Bronchial epithelial cell (primary cell): ENCODE data around the gene C3orf33. TPM values are rescaled to one million over a fixed set of nuclear protein-coding genes. Genes with fewer than 3 reads are reported as not detected.
"Not testable (repeated sequence)": the region's sequence is repeated elsewhere in the genome, so short reads cannot be mapped to it uniquely, and the experiment has no call there.

ENCODE experiments used
- DNase-seq: peaks from one replicate; pipeline ENCODE4 v3.0.0-alpha.2; 2010; ENCODE audit warnings: low read depth
- FAIRE-seq: peaks from 2 replicates; lab custom pipeline; 2011; peaks lifted over from hg19 to GRCh38; lab: Jason Lieb, UNC
- H3K27me3 ChIP-seq: 2 replicates; pipeline ENCODE4 v1.5.1; 2011; ENCODE audit warnings: low read length; ENCODE audit not compliant: control insufficient read depth, insufficient read depth
- H3K36me3 ChIP-seq: 2 replicates; pipeline ENCODE4 v1.5.1; 2011; ENCODE audit warnings: low read length; ENCODE audit not compliant: control insufficient read depth, insufficient read depth
- H3K4me3 ChIP-seq: 2 replicates; pipeline ENCODE4 v1.5.1; 2011; ENCODE audit warnings: mild to moderate bottlenecking, low read depth, low read length, control low read depth
- CTCF ChIP-seq: IDR thresholded peaks from 2 replicates; pipeline ENCODE4 v1.5.1; 2011; ENCODE audit warnings: mild to moderate bottlenecking, moderate library complexity, low read length, control low read depth, inconsistent platforms; ENCODE audit not compliant: insufficient read depth, severe bottlenecking
- total RNA-seq: library from RNA; depleted of rRNA; stranded (reverse); fragments of >200 nt; gene quantifications from 2 replicates; pipeline ENCODE4 v1.2.1, GENCODE V29; 2014

C3orf33 gene
- total RNA-seq, 1 donor from 2014 or later = 1.6 TPM

DNA sequence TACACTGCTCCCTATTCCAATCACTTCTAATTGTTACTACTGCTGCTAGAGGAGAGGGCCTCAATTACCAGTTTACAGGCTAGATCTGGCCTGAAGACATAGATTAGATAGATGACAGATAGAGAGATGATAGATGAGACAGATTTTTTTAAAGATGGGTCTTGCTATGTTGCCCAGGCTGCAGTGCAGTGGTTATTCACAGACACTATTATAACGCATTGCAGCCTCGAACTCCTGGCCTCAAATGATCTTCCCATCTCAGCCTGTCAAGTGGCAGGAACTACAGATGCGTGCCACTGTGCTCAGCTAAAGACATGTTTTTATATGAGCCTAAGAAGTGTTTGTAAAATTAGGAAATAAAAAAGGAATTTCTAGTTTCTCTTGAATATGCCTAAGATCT is 41.9 kb upstream of the C3orf33 start:
- FAIRE-seq = no peak

DNA sequence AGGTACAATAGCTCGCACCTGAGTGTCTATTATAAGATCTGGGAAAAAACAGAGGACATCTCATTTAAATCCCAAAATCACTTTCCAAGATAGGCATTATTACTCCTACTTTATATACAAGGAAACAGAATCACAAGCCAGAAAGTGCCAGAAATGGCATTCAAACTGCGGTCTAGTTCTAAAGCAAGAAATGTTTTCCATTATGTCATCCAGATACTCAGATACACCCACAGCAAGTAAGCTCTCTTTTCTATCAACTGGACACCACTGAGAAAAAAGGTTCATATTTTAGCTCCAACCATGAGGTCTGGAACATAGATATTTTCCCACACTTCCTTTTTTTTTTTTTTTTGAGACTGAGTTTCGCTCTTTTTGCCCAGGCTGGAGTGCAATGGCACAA is 40.0 kb upstream of the C3orf33 start:
- Histone ChIP-seq H3K36me3 (peaks cover 1% of the 10 kb centered on the region), H3K27me3 (no peaks in the 10 kb centered on the region), H3K4me3 (no peak overlapping the region)
- FAIRE-seq = no peak
- TF ChIP-seq CTCF = no peak
- no peak for DNase-seq

More for the DNA sequence above, 41.9 kb upstream of the C3orf33 start:
- DNase-seq = no peak
- no peak for TF ChIP-seq CTCF
- no peaks in the 10 kb centered on the region for H3K27me3 ChIP-seq
- peaks cover 1% of the 10 kb centered on the region for H3K36me3 ChIP-seq
- no peak overlapping the region for H3K4me3 ChIP-seq

DNA sequence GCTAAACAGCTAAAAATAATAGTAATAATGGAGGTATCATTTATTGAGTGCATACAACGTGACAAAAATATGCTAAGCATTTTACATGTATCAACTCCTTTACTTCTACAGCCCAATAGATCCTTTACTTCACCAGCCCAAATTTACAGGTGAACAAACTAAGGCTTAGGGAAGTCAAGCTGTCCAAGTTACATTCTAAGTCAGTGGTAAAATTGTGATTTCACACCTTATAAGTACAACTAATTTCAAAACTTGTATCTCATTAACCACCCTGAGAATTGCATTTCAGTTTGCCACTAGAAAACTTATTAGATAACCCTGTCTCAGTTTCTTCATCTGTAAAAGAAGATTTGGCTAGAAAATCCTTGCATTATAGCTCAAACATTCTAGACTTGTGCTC is 37.5 kb upstream of the C3orf33 start:
- H3K27me3 ChIP-seq = no peaks in the 10 kb centered on the region
- H3K4me3 ChIP-seq = no peak overlapping the region
- FAIRE-seq = no peak
- H3K36me3 ChIP-seq = peaks cover 1% of the 10 kb centered on the region
- no peak for DNase-seq
- no peak for TF ChIP-seq CTCF

DNA sequence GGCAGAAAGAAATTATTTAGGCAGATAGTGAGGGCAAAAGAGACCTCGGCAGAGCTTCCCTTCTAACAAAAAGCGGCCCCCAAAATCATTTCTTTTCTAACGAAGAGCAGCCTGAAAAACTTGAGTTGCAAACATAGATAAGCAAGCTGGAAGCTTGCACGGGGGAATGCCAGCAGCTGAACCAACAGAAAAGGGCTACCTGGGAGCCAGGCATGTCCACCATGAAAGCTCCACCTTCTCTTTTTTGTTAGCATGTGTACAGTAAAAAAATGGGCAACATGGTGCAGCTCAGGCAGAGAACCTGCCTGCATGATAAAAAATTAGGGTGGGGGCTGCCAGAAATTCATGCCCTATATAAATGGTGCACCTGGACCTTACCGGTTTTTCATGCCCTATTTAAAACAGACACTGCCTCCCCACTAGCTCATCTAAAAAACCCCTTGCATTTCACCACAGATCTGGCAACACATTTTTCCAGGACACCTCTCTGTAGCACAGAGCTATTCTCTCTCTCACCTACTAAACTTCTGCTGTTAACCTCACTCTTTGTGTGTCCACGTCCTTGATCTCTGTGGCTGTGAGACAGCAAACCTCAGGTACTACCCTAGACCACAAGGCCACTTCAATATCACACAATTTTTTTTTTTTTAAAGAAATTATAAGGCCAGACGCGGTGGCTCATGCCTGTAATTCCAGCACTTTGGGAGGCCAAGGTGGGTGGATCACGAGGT is 29.4 kb upstream of the C3orf33 start:
- TF ChIP-seq CTCF = no peak
- no peak for FAIRE-seq
- DNase-seq = no peak
- H3K4me3 ChIP-seq = no peak overlapping the region
- H3K36me3 ChIP-seq = no peaks in the 10 kb centered on the region
- no peaks in the 10 kb centered on the region for H3K27me3 ChIP-seq

DNA sequence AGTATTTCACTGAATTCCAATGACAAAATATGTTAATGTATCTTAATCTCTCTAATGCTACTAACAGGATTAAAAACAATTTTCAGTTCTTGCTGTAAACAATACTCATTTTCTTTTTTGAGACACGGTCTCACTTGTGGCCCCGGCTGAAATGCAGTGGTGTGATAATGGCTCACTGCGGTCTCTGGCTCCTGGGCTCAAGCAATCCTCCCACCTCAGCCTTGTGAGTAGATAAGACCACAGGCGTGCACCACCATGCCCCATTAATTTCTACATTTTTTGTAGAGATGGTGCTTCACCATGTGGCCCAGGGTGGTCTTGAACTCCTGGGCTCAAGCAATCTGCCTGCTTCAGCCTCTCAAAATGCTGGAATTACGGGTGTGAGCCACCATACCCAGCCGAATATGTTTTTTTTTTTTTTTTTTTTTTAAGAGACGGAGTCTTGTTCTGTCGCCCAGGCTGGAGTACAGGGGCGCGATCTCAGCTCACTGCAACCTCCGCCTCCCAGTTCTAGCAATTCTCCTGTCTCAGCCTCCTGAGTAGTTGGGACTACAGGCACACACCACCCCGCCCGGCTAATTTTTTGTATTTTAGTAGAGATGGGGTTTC is 22.5 kb upstream of the C3orf33 start:
- not testable (repeated sequence) for DNase-seq, H3K4me3 ChIP-seq, FAIRE-seq, H3K36me3 ChIP-seq, H3K27me3 ChIP-seq

DNA sequence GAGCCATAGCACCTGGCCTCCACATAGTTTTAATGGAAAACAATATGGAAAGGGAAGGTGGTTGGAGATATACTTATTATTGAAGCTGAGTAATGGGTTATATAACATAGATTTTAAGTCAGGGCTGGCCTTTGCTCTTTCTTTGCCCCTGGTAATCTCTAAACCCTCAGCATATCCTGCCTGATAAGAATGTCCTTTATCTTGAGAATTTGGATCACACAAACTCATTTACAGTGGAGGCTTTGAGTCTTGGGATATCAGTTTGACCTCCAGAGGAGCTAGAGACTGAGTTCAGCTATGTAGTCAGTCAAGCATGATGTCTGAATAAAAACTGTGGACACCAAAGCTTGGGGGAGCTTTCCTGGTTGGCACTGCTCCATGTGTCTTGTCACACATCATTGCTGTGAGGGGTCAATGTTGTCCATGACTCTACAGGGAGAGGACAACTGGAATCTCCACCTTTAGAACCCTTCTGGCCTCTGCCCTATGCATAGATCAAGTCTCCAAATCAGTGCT is 9.0 kb upstream of the C3orf33 start:
- FAIRE-seq (no peak), DNase-seq (no peak)

GRCh38 chr3:155813224-155813623 is 7.1 kb upstream of the C3orf33 start:
- H3K27me3 ChIP-seq, DNase-seq, H3K4me3 ChIP-seq, FAIRE-seq, H3K36me3 ChIP-seq: not testable (repeated sequence)

More for the DNA sequence above, 9.0 kb upstream of the C3orf33 start:
- H3K27me3 ChIP-seq = no peaks in the 10 kb centered on the region
- no peak for TF ChIP-seq CTCF
- H3K4me3 ChIP-seq = no peak overlapping the region
- no peaks in the 10 kb centered on the region for H3K36me3 ChIP-seq
